ENCODE results near the gene PREX1.
A peak's percentile ranks its signal among the peaks of the same experiment; 100 is the strongest.

PREX1 gene

GRCh38 chr20:48791014-48791413 is 36.8 kb downstream of the PREX1 start:
- no peak overlapping the region for H3K4ac ChIP-seq (ENCODE audit: low read depth in 1 of 2, low read length in 2 of 2)
- 83% methylated on average over 10 of the region's 11 CpGs for WGBS
- H4K8ac ChIP-seq (ENCODE audit: low read length): no peak overlapping the region
- H4K91ac ChIP-seq (ENCODE audit: low read length): no peak overlapping the region
- H3K79me1 ChIP-seq (replicated peaks; ENCODE audit: low read length, poor library complexity, severe bottlenecking): peaks cover 17% of the 10 kb centered on the region
- no peaks in the 10 kb centered on the region for H3K36me3 ChIP-seq (ENCODE audit: control insufficient read depth in 1 of 2, insufficient read depth in 2 of 2, low read depth in 1 of 2, low read length in 2 of 2)
- H3K18ac ChIP-seq (ENCODE audit: low read depth in 1 of 2, low read length in 2 of 2): no peak overlapping the region
- H3K27me3 ChIP-seq (ENCODE audit: control insufficient read depth in 1 of 2, insufficient read depth in 1 of 2, low read length in 2 of 2): peaks cover 0 to 48% of the 10 kb centered on the region in 2 experiments
- H2AFZ ChIP-seq (ENCODE audit: low read depth, low read length): no peak overlapping the region
- H2BK120ac ChIP-seq (ENCODE audit: low read depth, low read length): no peak overlapping the region
- no peak overlapping the region for H3K14ac ChIP-seq (ENCODE audit: low read length in 2 of 2)
- no peak overlapping the region for H3K4me2 ChIP-seq (ENCODE audit: low read length, poor library complexity, severe bottlenecking)
- H3K23ac ChIP-seq (ENCODE audit: low read length in 2 of 2): no peak overlapping the region
- H3K4me3 ChIP-seq (ENCODE audit: insufficient read depth in 1 of 2, low read depth in 1 of 2, low read length in 2 of 2): peak overlapping the region in 1 of 2 experiments; percentile 35
- H3K4me1 ChIP-seq (ENCODE audit: control insufficient read depth, insufficient read depth, low read depth, low read length): peaks cover 24% of the 10 kb centered on the region
- DNase-seq: no peak
- no peak overlapping the region for H2AK5ac ChIP-seq (ENCODE audit: low read length, severe bottlenecking)
- no peak overlapping the region for H3K27ac ChIP-seq (ENCODE audit: low read length, poor library complexity, severe bottlenecking)
- no peak overlapping the region for H3K9ac ChIP-seq (ENCODE audit: low read length)
- no peak overlapping the region for H2BK15ac ChIP-seq (ENCODE audit: low read depth, poor library complexity, severe bottlenecking)
- no peak overlapping the region for H2BK5ac ChIP-seq (ENCODE audit: low read depth, low read length, poor library complexity, severe bottlenecking)
- H3K9me3 ChIP-seq (ENCODE audit: control insufficient read depth, low read length): no peaks in the 10 kb centered on the region
- no peak overlapping the region for H2BK12ac ChIP-seq (ENCODE audit: low read length in 2 of 2)

- Histone ChIP-seq H3K4ac (ENCODE audit: low read depth in 1 of 2, low read length in 2 of 2) (no peak overlapping the region), H3K23ac (ENCODE audit: low read length in 2 of 2) (no peak overlapping the region), H2AK5ac (ENCODE audit: low read length, severe bottlenecking) (no peak overlapping the region), H3K36me3 (ENCODE audit: control insufficient read depth in 1 of 2, insufficient read depth in 2 of 2, low read depth in 1 of 2, low read length in 2 of 2) (no peaks in the 10 kb centered on the region), H3K9me3 (ENCODE audit: control insufficient read depth, low read length) (no peaks in the 10 kb centered on the region), H3K4me2 (ENCODE audit: low read length, poor library complexity, severe bottlenecking) (no peak overlapping the region), H3K14ac (ENCODE audit: low read length in 2 of 2) (no peak overlapping the region), H2BK12ac (ENCODE audit: low read length in 2 of 2) (no peak overlapping the region), H3K27ac (ENCODE audit: low read length, poor library complexity, severe bottlenecking) (no peak overlapping the region), H2BK120ac (ENCODE audit: low read depth, low read length) (no peak overlapping the region), H4K8ac (ENCODE audit: low read length) (no peak overlapping the region), H4K91ac (ENCODE audit: low read length) (no peak overlapping the region), H3K9ac (ENCODE audit: low read length) (no peak overlapping the region), H2BK5ac (ENCODE audit: low read depth, low read length, poor library complexity, severe bottlenecking) (no peak overlapping the region), H3K27me3 (ENCODE audit: control insufficient read depth in 1 of 2, insufficient read depth in 1 of 2, low read length in 2 of 2) (peaks cover 0 to 53% of the 10 kb centered on the region in 2 experiments), H3K4me3 (ENCODE audit: insufficient read depth in 1 of 2, low read depth in 1 of 2, low read length in 2 of 2) (no peak overlapping the region), H3K4me1 (ENCODE audit: control insufficient read depth, insufficient read depth, low read depth, low read length) (peaks cover 23% of the 10 kb centered on the region), H2BK15ac (ENCODE audit: low read depth, poor library complexity, severe bottlenecking) (no peak overlapping the region), H3K79me1 (replicated peaks; ENCODE audit: low read length, poor library complexity, severe bottlenecking) (peaks cover 22% of the 10 kb centered on the region), H3K18ac (ENCODE audit: low read depth in 1 of 2, low read length in 2 of 2) (no peak overlapping the region), H2AFZ (ENCODE audit: low read depth, low read length) (no peak overlapping the region)
- DNase-seq: no peak
- 69% methylated on average over 4 of the region's 5 CpGs for WGBS
These were observed 37.3 kb downstream of the PREX1 start for GRCh38 chr20:48790473-48791003.

- no peak for DNase-seq
- H3K4me3 ChIP-seq (ENCODE audit: insufficient read depth in 1 of 2, low read depth in 1 of 2, low read length in 2 of 2): no peak overlapping the region
- no peak overlapping the region for H3K9ac ChIP-seq (ENCODE audit: low read length)
- no peak overlapping the region for H3K23ac ChIP-seq (ENCODE audit: low read length in 2 of 2)
- no peak overlapping the region for H2BK15ac ChIP-seq (ENCODE audit: low read depth, poor library complexity, severe bottlenecking)
- H4K8ac ChIP-seq (ENCODE audit: low read length): no peak overlapping the region
- H2BK120ac ChIP-seq (ENCODE audit: low read depth, low read length): no peak overlapping the region
- H3K79me1 ChIP-seq (replicated peaks; ENCODE audit: low read length, poor library complexity, severe bottlenecking): peaks cover 24% of the 10 kb centered on the region
- 91% methylated on average over 8 of the region's 9 CpGs for WGBS
- no peak overlapping the region for H3K4me2 ChIP-seq (ENCODE audit: low read length, poor library complexity, severe bottlenecking)
- H4K91ac ChIP-seq (ENCODE audit: low read length): no peak overlapping the region
- no peak overlapping the region for H2AFZ ChIP-seq (ENCODE audit: low read depth, low read length)
- H3K27ac ChIP-seq (ENCODE audit: low read length, poor library complexity, severe bottlenecking): no peak overlapping the region
- H3K14ac ChIP-seq (ENCODE audit: low read length in 2 of 2): no peak overlapping the region
- H2BK12ac ChIP-seq (ENCODE audit: low read length in 2 of 2): no peak overlapping the region
- H3K36me3 ChIP-seq (ENCODE audit: control insufficient read depth in 1 of 2, insufficient read depth in 2 of 2, low read depth in 1 of 2, low read length in 2 of 2): no peaks in the 10 kb centered on the region
- peaks cover 23% of the 10 kb centered on the region for H3K4me1 ChIP-seq (ENCODE audit: control insufficient read depth, insufficient read depth, low read depth, low read length)
- peaks cover 0 to 50% of the 10 kb centered on the region in 2 experiments for H3K27me3 ChIP-seq (ENCODE audit: control insufficient read depth in 1 of 2, insufficient read depth in 1 of 2, low read length in 2 of 2)
- no peak overlapping the region for H2AK5ac ChIP-seq (ENCODE audit: low read length, severe bottlenecking)
- no peaks in the 10 kb centered on the region for H3K9me3 ChIP-seq (ENCODE audit: control insufficient read depth, low read length)
- no peak overlapping the region for H3K18ac ChIP-seq (ENCODE audit: low read depth in 1 of 2, low read length in 2 of 2)
- H3K4ac ChIP-seq (ENCODE audit: low read depth in 1 of 2, low read length in 2 of 2): no peak overlapping the region
- no peak overlapping the region for H2BK5ac ChIP-seq (ENCODE audit: low read depth, low read length, poor library complexity, severe bottlenecking)
These were observed 37.9 kb downstream of the PREX1 start for GRCh38 chr20:48789781-48790472.

- no peak overlapping the region for H4K91ac ChIP-seq (ENCODE audit: low read length)
- H3K27me3 ChIP-seq (ENCODE audit: control insufficient read depth in 1 of 2, insufficient read depth in 1 of 2, low read length in 2 of 2): peaks cover 0 to 47% of the 10 kb centered on the region in 2 experiments
- no peak overlapping the region for H4K8ac ChIP-seq (ENCODE audit: low read length)
- peaks cover 22% of the 10 kb centered on the region for H3K4me1 ChIP-seq (ENCODE audit: control insufficient read depth, insufficient read depth, low read depth, low read length)
- WGBS: 69% methylated on average over 4 of the region's 6 CpGs
- H3K4me3 ChIP-seq (ENCODE audit: insufficient read depth in 1 of 2, low read depth in 1 of 2, low read length in 2 of 2): no peak overlapping the region
- no peaks in the 10 kb centered on the region for H3K9me3 ChIP-seq (ENCODE audit: control insufficient read depth, low read length)
- H3K23ac ChIP-seq (ENCODE audit: low read length in 2 of 2): no peak overlapping the region
- H3K18ac ChIP-seq (ENCODE audit: low read depth in 1 of 2, low read length in 2 of 2): no peak overlapping the region
- DNase-seq: no peak
- no peaks in the 10 kb centered on the region for H3K36me3 ChIP-seq (ENCODE audit: control insufficient read depth in 1 of 2, insufficient read depth in 2 of 2, low read depth in 1 of 2, low read length in 2 of 2)
- H3K14ac ChIP-seq (ENCODE audit: low read length in 2 of 2): no peak overlapping the region
- no peak overlapping the region for H2AFZ ChIP-seq (ENCODE audit: low read depth, low read length)
- H3K4me2 ChIP-seq (ENCODE audit: low read length, poor library complexity, severe bottlenecking): no peak overlapping the region
- H3K4ac ChIP-seq (ENCODE audit: low read depth in 1 of 2, low read length in 2 of 2): no peak overlapping the region
- no peak overlapping the region for H2BK15ac ChIP-seq (ENCODE audit: low read depth, poor library complexity, severe bottlenecking)
- H2BK5ac ChIP-seq (ENCODE audit: low read depth, low read length, poor library complexity, severe bottlenecking): no peak overlapping the region
- H3K79me1 ChIP-seq (replicated peaks; ENCODE audit: low read length, poor library complexity, severe bottlenecking): peaks cover 28% of the 10 kb centered on the region
- no peak overlapping the region for H3K27ac ChIP-seq (ENCODE audit: low read length, poor library complexity, severe bottlenecking)
- H2BK12ac ChIP-seq (ENCODE audit: low read length in 2 of 2): no peak overlapping the region
- H2AK5ac ChIP-seq (ENCODE audit: low read length, severe bottlenecking): no peak overlapping the region
- no peak overlapping the region for H2BK120ac ChIP-seq (ENCODE audit: low read depth, low read length)
- no peak overlapping the region for H3K9ac ChIP-seq (ENCODE audit: low read length)
These were observed 38.6 kb downstream of the PREX1 start for GRCh38 chr20:48789185-48789668.
